ENCODE data around the gene UNC5B.
"Not testable (repeated sequence)": the region's sequence is repeated elsewhere in the genome, so short reads cannot be mapped to it uniquely, and the experiment has no call there.

Gene UNC5B

GRCh38 chr10:71294856-71295255, 82.5 kb downstream of the UNC5B start:
- H3K4me3 ChIP-seq (ENCODE audit: severe bottlenecking), result no peak overlapping the region
- no peaks in the 10 kb centered on the region for H3K9me3 ChIP-seq (ENCODE audit: severe bottlenecking)
- no peak overlapping the region for H3K27ac ChIP-seq (ENCODE audit: poor library complexity, severe bottlenecking)
- TF ChIP-seq, protein P1, sequence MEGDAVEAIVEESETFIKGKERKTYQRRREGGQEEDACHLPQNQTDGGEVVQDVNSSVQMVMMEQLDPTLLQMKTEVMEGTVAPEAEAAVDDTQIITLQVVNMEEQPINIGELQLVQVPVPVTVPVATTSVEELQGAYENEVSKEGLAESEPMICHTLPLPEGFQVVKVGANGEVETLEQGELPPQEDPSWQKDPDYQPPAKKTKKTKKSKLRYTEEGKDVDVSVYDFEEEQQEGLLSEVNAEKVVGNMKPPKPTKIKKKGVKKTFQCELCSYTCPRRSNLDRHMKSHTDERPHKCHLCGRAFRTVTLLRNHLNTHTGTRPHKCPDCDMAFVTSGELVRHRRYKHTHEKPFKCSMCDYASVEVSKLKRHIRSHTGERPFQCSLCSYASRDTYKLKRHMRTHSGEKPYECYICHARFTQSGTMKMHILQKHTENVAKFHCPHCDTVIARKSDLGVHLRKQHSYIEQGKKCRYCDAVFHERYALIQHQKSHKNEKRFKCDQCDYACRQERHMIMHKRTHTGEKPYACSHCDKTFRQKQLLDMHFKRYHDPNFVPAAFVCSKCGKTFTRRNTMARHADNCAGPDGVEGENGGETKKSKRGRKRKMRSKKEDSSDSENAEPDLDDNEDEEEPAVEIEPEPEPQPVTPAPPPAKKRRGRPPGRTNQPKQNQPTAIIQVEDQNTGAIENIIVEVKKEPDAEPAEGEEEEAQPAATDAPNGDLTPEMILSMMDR (IDR thresholded peaks at IDR 0.05; ENCODE audit: poor library complexity, severe bottlenecking), result no peak
- ATAC-seq (ENCODE audit: low read depth) (no peak), DNase-seq (ENCODE audit: low spot score) (no peak)
- H3K4me1 ChIP-seq (ENCODE audit: insufficient read depth, poor library complexity, severe bottlenecking), result no peaks in the 10 kb centered on the region
- no peaks in the 10 kb centered on the region for H3K36me3 ChIP-seq (ENCODE audit: low read depth)
- no peaks in the 10 kb centered on the region for H3K27me3 ChIP-seq (ENCODE audit: insufficient read depth, poor library complexity, severe bottlenecking)

GRCh38 chr10:71295641-71296040, 83.3 kb downstream of the UNC5B start:
- H3K27ac ChIP-seq (ENCODE audit: poor library complexity, severe bottlenecking), result no peak overlapping the region
- no peak for ATAC-seq (ENCODE audit: low read depth)
- H3K4me3 ChIP-seq (ENCODE audit: severe bottlenecking), result no peak overlapping the region
- peaks cover 2% of the 10 kb centered on the region for H3K4me1 ChIP-seq (ENCODE audit: insufficient read depth, poor library complexity, severe bottlenecking)
- no peaks in the 10 kb centered on the region for H3K36me3 ChIP-seq (ENCODE audit: low read depth)
- TF ChIP-seq, protein P1 (IDR thresholded peaks at IDR 0.05; ENCODE audit: poor library complexity, severe bottlenecking), result no peak
- no peak for DNase-seq (ENCODE audit: low spot score)
- no peaks in the 10 kb centered on the region for H3K9me3 ChIP-seq (ENCODE audit: severe bottlenecking)
- H3K27me3 ChIP-seq (ENCODE audit: insufficient read depth, poor library complexity, severe bottlenecking), result no peaks in the 10 kb centered on the region

GRCh38 chr10:71296086-71296485, 83.7 kb downstream of the UNC5B start:
- Histone ChIP-seq H3K27ac (ENCODE audit: poor library complexity, severe bottlenecking) (no peak overlapping the region), H3K27me3 (ENCODE audit: insufficient read depth, poor library complexity, severe bottlenecking) (no peaks in the 10 kb centered on the region), H3K9me3 (ENCODE audit: severe bottlenecking) (no peaks in the 10 kb centered on the region), H3K36me3 (ENCODE audit: low read depth) (no peaks in the 10 kb centered on the region), H3K4me1 (ENCODE audit: insufficient read depth, poor library complexity, severe bottlenecking) (peaks cover 7% of the 10 kb centered on the region), H3K4me3 (ENCODE audit: severe bottlenecking) (no peak overlapping the region)
- no peak for DNase-seq (ENCODE audit: low spot score)
- no peak for ATAC-seq (ENCODE audit: low read depth)
- TF ChIP-seq, protein P1 (IDR thresholded peaks at IDR 0.05; ENCODE audit: poor library complexity, severe bottlenecking), result no peak

DNA sequence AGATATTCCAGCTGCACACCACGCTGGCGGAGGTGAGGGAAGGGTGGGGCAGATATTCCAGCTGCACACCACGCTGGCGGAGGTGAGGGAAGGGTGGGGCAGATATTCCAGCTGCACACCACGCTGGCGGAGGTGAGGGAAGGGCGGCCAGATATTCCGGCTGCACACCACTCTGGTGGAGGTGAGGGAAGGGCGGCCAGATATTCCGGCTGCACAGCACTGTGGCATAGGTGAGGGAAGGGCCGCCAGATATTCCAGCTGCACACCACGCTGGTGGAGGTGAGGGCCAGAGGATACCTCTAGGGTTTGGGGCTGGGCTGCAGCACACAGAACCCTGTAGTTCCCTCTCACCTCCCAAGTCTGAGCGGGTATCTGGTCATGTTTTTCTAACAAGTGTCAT, 84.4 kb downstream of the UNC5B start:
- H3K4me3 ChIP-seq (ENCODE audit: severe bottlenecking); DNase-seq (ENCODE audit: low spot score); H3K36me3 ChIP-seq (ENCODE audit: low read depth); ATAC-seq (ENCODE audit: low read depth); H3K9me3 ChIP-seq (ENCODE audit: severe bottlenecking); H3K27me3 ChIP-seq (ENCODE audit: insufficient read depth, poor library complexity, severe bottlenecking); H3K27ac ChIP-seq (ENCODE audit: poor library complexity, severe bottlenecking): not testable (repeated sequence)
- peaks cover 11% of the 10 kb centered on the region for H3K4me1 ChIP-seq (ENCODE audit: insufficient read depth, poor library complexity, severe bottlenecking)

- Histone ChIP-seq H3K36me3 (ENCODE audit: low read depth) (no peaks in the 10 kb centered on the region), H3K9me3 (ENCODE audit: severe bottlenecking) (no peaks in the 10 kb centered on the region), H3K4me3 (ENCODE audit: severe bottlenecking) (no peak overlapping the region), H3K27me3 (ENCODE audit: insufficient read depth, poor library complexity, severe bottlenecking) (no peaks in the 10 kb centered on the region), H3K27ac (ENCODE audit: poor library complexity, severe bottlenecking) (no peak overlapping the region), H3K4me1 (ENCODE audit: insufficient read depth, poor library complexity, severe bottlenecking) (peaks cover 11% of the 10 kb centered on the region)
- ATAC-seq (ENCODE audit: low read depth) (no peak), DNase-seq (ENCODE audit: low spot score) (no peak)
- TF ChIP-seq, protein P1 (IDR thresholded peaks at IDR 0.05; ENCODE audit: poor library complexity, severe bottlenecking), result no peak
These were observed 85.0 kb downstream of the UNC5B start for GRCh38 chr10:71297343-71297742.

All from RWPE2 (cell line).